SJSA1 (cell line): Measurements from ENCODE around the gene SPATA6L. TPM values are rescaled to one million over a fixed set of nuclear protein-coding genes. Genes with fewer than 3 reads are reported as not detected.
"Not testable (repeated sequence)": the region's sequence is repeated elsewhere in the genome, so short reads cannot be mapped to it uniquely, and the experiment has no call there.

ENCODE experiments used
- DNase-seq, 2 experiments: peaks; one replicate each; pipeline ENCODE4 v3.0.0-alpha.2; 2015 to 2020; ENCODE audit warnings: low spot score in 2 of 2, low read depth in 1 of 2
- H3K27ac ChIP-seq: fragments of 250-450 bp; sonication (Bioruptor Pico); 2 replicates; pipeline ENCODE4 v1.5.1; 2020; ENCODE audit warnings: mild to moderate bottlenecking, moderate library complexity
- H3K27me3 ChIP-seq: fragments of 250-450 bp; sonication (Bioruptor Pico); replicated peaks from 2 replicates; pipeline ENCODE4 v1.5.1; 2020; ENCODE audit warnings: mild to moderate bottlenecking, moderate library complexity
- H3K36me3 ChIP-seq: fragments of 250-450 bp; sonication (Bioruptor Pico); 2 replicates; pipeline ENCODE4 v1.5.1; 2020; ENCODE audit warnings: mild to moderate bottlenecking
- H3K4me1 ChIP-seq: fragments of 250-450 bp; sonication (Bioruptor Pico); replicated peaks from 2 replicates; pipeline ENCODE4 v1.6.1; 2021; ENCODE audit warnings: mild to moderate bottlenecking
- H3K4me3 ChIP-seq: fragments of 250-450 bp; sonication (Bioruptor Pico); 2 replicates; pipeline ENCODE4 v1.5.1; 2020; ENCODE audit warnings: mild to moderate bottlenecking
- H3K9me3 ChIP-seq: fragments of 250-450 bp; sonication (Bioruptor Pico); replicated peaks from 2 replicates; pipeline ENCODE4 v1.5.1; 2020; ENCODE audit warnings: mild to moderate bottlenecking
- total RNA-seq: library from RNA; depleted of rRNA; stranded (reverse); fragments of >200 nt; shearing (Covaris generic); gene quantifications from 2 replicates; pipeline ENCODE4 v1.2.3, GENCODE V29; 2014

The SPATA6L gene
- total RNA-seq, 1 experiment from 2014 or later: 0.13 TPM

DNA sequence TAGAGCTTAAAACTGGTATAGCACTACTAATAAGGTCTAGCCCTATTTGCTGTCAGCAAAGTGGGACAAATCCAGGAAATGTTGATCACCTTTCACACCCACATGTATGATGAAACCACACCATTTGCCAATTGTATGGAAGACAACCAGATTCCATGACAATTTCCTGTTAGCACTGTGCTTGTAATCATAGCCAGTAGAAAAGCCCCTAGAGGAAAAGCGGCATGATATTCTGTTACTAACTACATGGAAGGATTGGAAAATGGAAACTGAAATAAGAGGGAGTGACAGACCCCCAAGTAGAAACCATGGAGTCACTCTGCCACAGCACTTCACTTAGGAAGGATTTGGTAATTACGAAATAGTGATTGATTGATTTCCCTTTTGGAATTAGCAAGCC is 923 bp downstream of the SPATA6L start:
- peaks cover 19% of the 10 kb centered on the region for H3K4me1 ChIP-seq
- H3K36me3 ChIP-seq: no peaks in the 10 kb centered on the region
- no peak overlapping the region for H3K4me3 ChIP-seq
- H3K9me3 ChIP-seq: no peaks in the 10 kb centered on the region
- H3K27ac ChIP-seq: no peak overlapping the region
- no peaks in the 10 kb centered on the region for H3K27me3 ChIP-seq
- DNase-seq: no peak

DNA sequence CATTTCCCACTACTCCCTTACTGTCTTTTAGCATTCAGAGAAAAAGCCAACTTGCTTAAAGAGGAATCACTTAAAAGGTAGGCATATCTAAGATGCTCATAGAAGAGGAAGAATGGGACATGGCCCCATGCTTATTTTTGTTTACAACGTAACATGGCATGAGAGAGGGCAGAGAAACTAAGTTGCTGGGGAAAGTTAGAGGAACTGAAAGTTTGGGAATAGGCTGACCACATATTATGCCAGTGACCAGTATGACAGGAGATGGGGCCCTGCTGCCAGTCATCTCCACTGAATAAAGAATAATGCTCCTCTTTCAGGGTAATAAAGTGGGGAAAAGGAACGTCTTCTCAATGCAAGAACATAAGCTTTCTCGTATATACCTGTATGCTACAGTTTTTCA is 2.3 kb downstream of the SPATA6L start:
- Histone ChIP-seq H3K27me3 (no peaks in the 10 kb centered on the region), H3K36me3 (no peaks in the 10 kb centered on the region), H3K9me3 (no peaks in the 10 kb centered on the region), H3K4me3 (no peak overlapping the region), H3K4me1 (peaks cover 19% of the 10 kb centered on the region), H3K27ac (no peak overlapping the region)
- DNase-seq: no peak

DNA sequence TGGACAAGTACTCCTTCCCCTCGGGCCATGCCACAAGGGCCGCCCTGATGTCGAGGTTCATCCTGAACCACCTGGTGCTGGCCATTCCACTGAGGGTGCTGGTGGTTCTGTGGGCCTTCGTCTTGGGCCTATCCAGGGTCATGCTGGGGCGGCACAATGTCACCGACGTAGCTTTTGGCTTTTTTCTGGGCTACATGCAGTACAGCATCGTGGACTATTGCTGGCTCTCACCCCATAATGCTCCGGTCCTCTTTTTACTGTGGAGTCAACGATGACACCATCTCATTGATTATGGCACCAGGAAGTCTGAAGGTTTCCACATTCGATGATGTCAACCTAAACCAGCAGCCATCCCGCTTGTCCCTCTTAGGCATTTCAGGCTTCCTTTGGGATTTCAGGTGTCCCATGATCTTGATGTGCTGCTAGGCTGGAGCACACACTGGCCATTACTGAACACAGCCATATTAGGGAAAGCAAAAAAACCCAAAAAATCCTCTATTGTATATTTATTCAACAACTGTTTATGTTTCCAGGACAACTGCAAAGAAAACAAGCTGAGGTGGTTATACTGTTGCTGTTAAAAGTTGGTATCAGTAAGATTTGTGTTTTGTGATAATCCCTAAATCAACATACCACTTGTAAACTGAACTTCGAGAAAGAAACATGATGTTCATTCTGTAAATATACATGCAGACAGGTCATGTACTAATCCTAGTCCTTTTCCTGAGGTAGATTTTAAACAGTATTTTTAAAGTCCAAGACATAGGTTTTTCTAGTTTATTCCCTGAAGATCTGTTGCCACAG is 3.1 kb downstream of the SPATA6L start:
- Histone ChIP-seq H3K4me1 (peaks cover 19% of the 10 kb centered on the region), H3K9me3 (no peaks in the 10 kb centered on the region), H3K36me3 (no peaks in the 10 kb centered on the region), H3K4me3 (peak overlapping the region; percentile 70; the same call in 1 of the 2 replicates), H3K27me3 (no peaks in the 10 kb centered on the region), H3K27ac (no peak overlapping the region)
- DNase-seq: peak in 1 of 2 experiments; percentile 47

DNA sequence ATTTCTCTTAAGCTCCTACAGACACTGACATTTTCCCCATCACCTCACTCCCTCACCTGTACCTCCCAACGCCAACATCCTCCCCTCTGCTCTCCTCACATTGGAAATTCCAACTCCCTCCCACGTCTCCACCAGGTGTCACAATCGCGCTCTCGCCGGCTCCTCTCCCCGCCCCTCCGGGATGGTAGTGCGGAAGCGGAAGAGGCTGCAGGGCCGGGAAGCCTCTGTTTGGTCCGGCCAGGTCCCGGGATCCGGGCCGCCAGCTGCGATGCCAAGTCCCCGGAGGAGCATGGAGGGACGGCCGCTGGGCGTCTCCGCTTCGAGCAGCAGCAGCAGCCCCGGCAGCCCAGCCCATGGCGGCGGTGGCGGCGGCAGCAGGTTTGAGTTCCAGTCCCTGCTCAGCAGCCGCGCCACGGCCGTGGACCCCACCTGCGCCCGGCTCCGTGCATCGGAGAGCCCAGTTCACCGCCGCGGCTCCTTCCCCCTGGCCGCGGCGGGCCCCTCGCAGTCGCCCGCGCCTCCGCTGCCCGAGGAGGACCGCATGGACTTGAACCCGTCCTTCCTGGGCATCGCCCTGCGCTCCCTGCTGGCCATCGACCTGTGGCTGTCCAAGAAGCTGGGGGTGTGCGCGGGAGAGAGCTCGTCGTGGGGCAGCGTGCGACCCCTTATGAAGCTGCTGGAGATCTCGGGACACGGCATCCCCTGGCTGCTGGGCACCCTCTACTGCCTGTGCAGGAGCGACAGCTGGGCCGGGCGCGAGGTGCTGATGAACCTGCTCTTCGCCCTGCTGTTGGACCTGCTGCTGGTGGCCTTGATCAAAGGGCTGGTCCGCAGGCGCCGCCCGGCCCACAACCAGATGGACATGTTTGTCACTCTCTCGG is 3.9 kb downstream of the SPATA6L start, which contains the start of gene PLPP6:
Gene PLPP6 (plus strand): TSS at position 187 of the 881 bp plus-strand sequence. CDS start 82 bp downstream, at position 269.
- Histone ChIP-seq H3K27ac (peak within 1 kb of the TSS; percentile 31; the same call in 1 of the 2 replicates), H3K36me3 (no peaks in the 10 kb centered on the region), H3K9me3 (no peaks in the 10 kb centered on the region), H3K4me3 (peak within 1 kb of the TSS; percentile 70), H3K27me3 (no peaks in the 10 kb centered on the region), H3K4me1 (peaks cover 19% of the 10 kb centered on the region)
- DNase-seq: peak; percentile 57 to 66

DNA sequence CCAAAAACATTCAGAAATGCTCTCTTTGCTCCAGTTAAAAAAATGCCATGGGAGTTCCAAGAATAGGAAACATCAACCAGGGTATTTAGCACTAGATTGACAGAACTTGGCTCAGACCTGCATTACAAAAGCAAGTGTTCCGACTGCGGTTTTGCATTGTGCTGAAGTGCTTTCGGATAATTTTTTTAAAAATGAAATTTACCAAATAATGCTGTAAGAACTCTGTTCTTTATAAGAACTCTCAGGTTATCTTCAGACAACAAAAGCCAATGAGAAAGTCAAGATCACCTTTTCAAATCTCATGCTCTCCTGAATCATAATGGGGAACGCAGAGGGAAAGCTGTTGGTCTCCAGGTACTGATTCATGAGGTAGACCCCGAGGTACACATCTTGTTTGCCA is 4.7 kb downstream of the SPATA6L start:
- H3K4me3 ChIP-seq: peak overlapping the region; percentile 70
- H3K4me1 ChIP-seq: peaks cover 19% of the 10 kb centered on the region
- H3K27me3 ChIP-seq: no peaks in the 10 kb centered on the region
- no peak overlapping the region for H3K27ac ChIP-seq
- H3K36me3 ChIP-seq: no peaks in the 10 kb centered on the region
- no peaks in the 10 kb centered on the region for H3K9me3 ChIP-seq
- DNase-seq: no peak

DNA sequence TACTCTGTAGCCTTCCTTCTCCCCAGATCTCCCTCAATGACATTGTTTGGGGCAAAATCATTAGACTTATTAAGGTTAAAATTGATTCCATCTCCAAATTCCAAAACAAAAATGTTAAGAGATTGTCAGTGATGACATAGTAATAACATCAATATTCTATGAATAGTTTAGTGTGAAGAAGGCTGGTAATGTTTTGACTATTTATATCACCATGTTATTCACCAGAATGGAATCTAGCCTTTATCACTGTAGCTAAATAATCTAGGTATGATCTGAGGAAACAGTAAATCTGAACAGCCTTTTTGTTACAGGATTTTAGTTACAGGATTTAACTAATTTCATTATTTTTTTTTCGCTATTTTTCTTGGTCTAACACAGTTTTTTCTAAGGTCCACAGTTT is 5.1 kb downstream of the SPATA6L start:
- Histone ChIP-seq H3K27me3 (no peaks in the 10 kb centered on the region), H3K4me1 (peaks cover 19% of the 10 kb centered on the region), H3K36me3 (no peaks in the 10 kb centered on the region), H3K9me3 (no peaks in the 10 kb centered on the region), H3K27ac (no peak overlapping the region), H3K4me3 (no peak overlapping the region)
- DNase-seq: no peak

DNA sequence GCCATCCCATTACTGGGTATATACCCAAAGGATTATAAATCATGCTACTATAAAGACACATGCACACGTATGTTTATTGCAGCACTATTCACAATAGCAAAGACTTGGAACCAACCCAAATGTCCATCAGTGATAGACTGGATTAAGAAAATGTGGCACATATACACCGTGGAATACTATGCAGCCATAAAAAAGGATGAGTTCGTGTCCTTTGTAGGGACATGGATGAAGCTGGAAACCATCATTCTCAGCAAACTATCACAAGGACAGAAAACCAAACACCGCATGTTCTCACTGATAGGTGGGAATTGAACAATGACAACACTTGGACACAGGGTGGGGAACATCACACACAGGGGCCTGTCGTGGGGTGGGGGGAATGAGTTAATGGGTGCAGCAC is 5.6 kb downstream of the SPATA6L start:
- not testable (repeated sequence) for H3K4me3 ChIP-seq, H3K27me3 ChIP-seq, H3K27ac ChIP-seq, DNase-seq, H3K9me3 ChIP-seq, H3K36me3 ChIP-seq
- H3K4me1 ChIP-seq: peaks cover 19% of the 10 kb centered on the region

DNA sequence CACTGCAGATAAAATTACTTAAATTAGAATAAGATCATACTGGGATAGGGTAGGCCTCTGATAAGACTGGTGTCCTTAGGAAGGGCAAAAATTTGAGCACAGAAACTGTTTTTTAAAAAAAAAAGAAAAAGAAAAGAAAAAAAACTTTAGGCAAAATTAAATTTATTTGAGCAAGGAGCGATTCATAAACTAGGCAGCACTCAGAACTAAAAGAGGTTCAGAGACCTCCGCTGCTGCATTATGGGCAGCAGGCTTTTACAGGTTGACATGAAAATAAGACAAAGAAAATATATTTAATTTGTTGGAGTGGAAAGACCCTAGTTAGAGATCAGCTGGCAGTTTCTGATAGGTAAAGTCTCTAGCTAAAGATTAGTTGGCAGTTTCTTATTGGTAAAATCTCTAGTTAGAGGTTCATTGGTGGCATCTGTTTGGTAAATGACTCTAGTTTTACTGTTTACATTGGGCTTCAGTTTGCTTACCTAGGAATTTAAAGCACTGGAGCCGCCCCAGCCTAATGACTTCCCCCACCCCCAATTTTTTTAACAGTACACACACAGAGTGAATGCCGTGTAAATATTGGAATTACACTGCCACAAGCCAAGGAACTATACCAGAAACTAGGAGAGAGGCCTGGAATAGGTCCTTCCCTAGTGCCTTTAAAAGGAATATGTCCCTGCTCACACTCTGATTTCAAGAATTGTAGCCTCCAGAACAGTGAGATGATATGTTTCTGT is 8.7 kb downstream of the SPATA6L start:
- Histone ChIP-seq H3K4me3 (no peak overlapping the region), H3K9me3 (no peaks in the 10 kb centered on the region), H3K36me3 (no peaks in the 10 kb centered on the region), H3K27me3 (no peaks in the 10 kb centered on the region), H3K4me1 (peaks cover 9% of the 10 kb centered on the region), H3K27ac (no peak overlapping the region)
- no peak for DNase-seq

DNA sequence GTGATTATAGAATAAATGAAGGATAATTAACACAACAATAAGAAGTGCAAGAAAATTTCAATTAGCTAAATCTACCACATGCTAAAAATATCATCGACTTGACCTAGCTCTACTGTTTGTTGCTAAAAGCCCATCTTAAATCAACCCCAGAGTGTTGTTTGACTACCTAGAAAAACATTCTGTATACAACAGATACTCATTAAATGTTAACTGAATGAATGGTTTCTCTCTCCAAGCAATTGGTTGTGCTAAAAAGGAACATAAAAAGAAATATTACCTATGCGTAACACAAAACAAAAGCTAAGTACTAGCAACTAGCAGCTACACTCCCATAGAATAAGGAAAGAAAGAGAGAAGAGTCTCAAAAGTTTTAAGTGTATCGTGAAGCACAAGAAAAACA is 9.7 kb downstream of the SPATA6L start:
- H3K27ac ChIP-seq: no peak overlapping the region
- H3K9me3 ChIP-seq: no peaks in the 10 kb centered on the region
- DNase-seq: no peak
- no peaks in the 10 kb centered on the region for H3K4me1 ChIP-seq
- no peak overlapping the region for H3K4me3 ChIP-seq
- no peaks in the 10 kb centered on the region for H3K27me3 ChIP-seq
- no peaks in the 10 kb centered on the region for H3K36me3 ChIP-seq

DNA sequence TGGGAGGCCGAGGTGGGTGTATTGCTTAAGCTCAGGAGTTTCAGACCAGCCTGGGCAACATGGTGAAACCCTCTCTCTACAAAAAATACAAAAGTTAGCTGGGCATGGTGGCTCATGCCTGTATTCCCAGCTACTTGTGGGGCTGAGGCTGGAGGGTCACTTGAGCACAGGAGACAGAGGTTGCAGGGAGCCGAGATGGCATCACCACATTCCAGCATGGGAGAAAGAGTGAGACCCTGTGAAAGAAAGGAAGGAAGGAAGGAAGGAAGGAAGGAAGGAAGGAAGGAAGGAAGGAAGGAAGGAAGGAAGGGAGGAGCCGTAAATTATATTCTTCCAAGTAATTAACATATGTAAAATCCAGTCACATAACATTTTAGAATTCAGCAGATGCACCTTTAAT is 10.1 kb downstream of the SPATA6L start:
- not testable (repeated sequence) for H3K36me3 ChIP-seq

DNA sequence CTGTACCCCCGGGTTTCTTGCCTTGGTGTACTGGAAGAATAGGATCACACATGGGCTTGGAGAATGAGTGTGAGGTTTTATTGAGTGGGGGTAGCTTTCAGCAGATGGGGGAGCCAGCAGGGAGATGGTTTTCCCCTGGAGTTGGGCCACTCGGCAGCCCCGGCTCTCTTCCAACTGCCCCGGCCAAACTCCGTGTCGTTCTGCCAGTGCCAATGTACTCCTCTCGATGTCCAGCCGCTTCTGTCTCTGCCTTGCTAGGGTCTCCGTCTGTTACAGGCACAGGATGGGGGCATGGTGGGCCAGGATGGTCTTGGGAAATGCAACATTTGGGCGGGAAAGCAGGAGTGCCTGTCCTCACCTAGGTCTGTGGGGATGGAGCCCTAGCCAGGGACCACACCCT is 11.7 kb downstream of the SPATA6L start:
- no peaks in the 10 kb centered on the region for H3K4me1 ChIP-seq
- H3K4me3 ChIP-seq: no peak overlapping the region
- no peaks in the 10 kb centered on the region for H3K27me3 ChIP-seq
- H3K36me3 ChIP-seq: no peaks in the 10 kb centered on the region
- no peak for DNase-seq
- no peak overlapping the region for H3K27ac ChIP-seq
- no peaks in the 10 kb centered on the region for H3K9me3 ChIP-seq

More for the DNA sequence above, 10.1 kb downstream of the SPATA6L start:
- not testable (repeated sequence) for H3K27ac ChIP-seq, H3K9me3 ChIP-seq, H3K4me3 ChIP-seq, H3K4me1 ChIP-seq, DNase-seq, H3K27me3 ChIP-seq

DNA sequence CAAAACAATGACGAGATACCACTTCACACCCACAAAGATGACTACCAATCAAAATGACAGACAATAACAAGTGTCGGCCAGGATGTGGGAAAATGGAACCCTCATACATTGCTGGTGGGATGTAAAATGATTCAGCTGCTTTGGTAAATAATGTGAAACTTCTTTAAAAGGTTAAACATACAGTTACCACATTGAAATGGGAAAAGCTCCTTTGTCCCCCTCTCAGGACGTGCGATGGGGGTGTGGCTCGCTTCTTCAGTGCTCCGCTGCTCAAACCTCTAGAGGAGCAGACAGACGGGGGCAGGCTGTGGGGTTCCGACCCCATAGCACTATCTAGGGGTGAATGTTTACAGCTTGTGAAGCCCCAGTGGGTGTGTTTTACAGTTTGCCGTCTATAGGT is 12.2 kb downstream of the SPATA6L start:
- DNase-seq: no peak
- Histone ChIP-seq H3K27me3 (no peaks in the 10 kb centered on the region), H3K4me3 (no peak overlapping the region), H3K36me3 (no peaks in the 10 kb centered on the region), H3K4me1 (no peaks in the 10 kb centered on the region), H3K9me3 (no peaks in the 10 kb centered on the region), H3K27ac (no peak overlapping the region)

DNA sequence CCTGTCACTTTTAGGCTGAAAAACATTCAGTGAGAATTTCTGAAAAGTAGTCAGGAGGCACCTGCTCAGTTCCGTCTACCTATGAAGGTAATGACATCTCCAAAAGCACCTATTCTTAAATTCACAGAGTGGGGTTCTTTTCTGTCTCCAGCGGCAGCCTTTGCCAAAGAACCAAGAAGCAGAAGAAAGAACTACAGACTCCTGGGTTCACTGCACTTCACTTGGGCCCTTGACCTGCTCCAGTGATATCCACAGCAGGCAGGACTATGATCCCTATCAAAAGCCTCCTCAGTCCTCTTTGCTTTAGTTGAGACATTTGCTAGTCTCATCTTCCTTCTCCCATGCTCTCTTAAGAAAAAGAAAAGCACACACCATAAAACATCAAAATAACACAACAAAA is 23.9 kb downstream of the SPATA6L start:
- H3K36me3 ChIP-seq: no peaks in the 10 kb centered on the region
- H3K4me3 ChIP-seq: no peak overlapping the region
- no peaks in the 10 kb centered on the region for H3K9me3 ChIP-seq
- no peaks in the 10 kb centered on the region for H3K4me1 ChIP-seq
- no peak for DNase-seq
- H3K27ac ChIP-seq: no peak overlapping the region
- no peaks in the 10 kb centered on the region for H3K27me3 ChIP-seq
